IgD-negative memory B cell (primary cell): Measurements from ENCODE around the gene HTR6. TPM values are rescaled to one million over a fixed set of nuclear protein-coding genes. Genes with fewer than 3 reads are reported as not detected.

Experiments
- H3K27ac Mint-ChIP-seq, 3 donors: one replicate each; pipeline ENCODE4 v1.8.0; 2020 to 2022; ENCODE audit warnings: mild to moderate bottlenecking in 3 of 3, mixed read lengths in 3 of 3, moderate library complexity in 1 of 3
- H3K27me3 Mint-ChIP-seq: one replicate; pipeline ENCODE4 v1.8.0; 2021; ENCODE audit warnings: mixed read lengths
- H3K36me3 Mint-ChIP-seq: one replicate; pipeline ENCODE4 v1.8.0; 2020; ENCODE audit warnings: mild to moderate bottlenecking, mixed read lengths
- H3K4me1 Mint-ChIP-seq, 3 donors: one replicate each; pipeline ENCODE4 v1.8.0; 2020 to 2022; ENCODE audit warnings: mixed read lengths in 3 of 3, mild to moderate bottlenecking in 1 of 3
- H3K4me3 Mint-ChIP-seq, 4 donors: one replicate each; pipeline ENCODE4 v1.8.0; 2020 to 2022; ENCODE audit warnings: mild to moderate bottlenecking in 4 of 4, mixed read lengths in 4 of 4, moderate library complexity in 3 of 4
- H3K9me3 Mint-ChIP-seq, 3 donors: one replicate each; pipeline ENCODE4 v1.8.0; 2020 to 2021; ENCODE audit warnings: mixed read lengths in 3 of 3, mild to moderate bottlenecking in 1 of 3
- polyA plus RNA-seq: library from polyadenylated mRNA; unstranded; fragments of 300-500 nt; fragmentation: Illumina TruSeq; gene quantifications from one replicate; pipeline ENCODE4 v1.2.3, GENCODE V29; 2021

HTR6 gene
- polyA plus RNA-seq, 1 donor from 2014 or later = not detected

- Mint-ChIP-seq H3K4me3 (no peak overlapping the region), H3K36me3 (no peaks in the 10 kb centered on the region), H3K4me1 (peaks cover 9 to 11% (median 10%) of the 10 kb centered on the region in 3 donors), H3K27ac (peak overlapping the region in 1 of 3 donors; percentile 74), H3K9me3 (no peaks in the 10 kb centered on the region), H3K27me3 (no peaks in the 10 kb centered on the region)
Measured at GRCh38 chr1:19700079-19700777, 35.6 kb downstream of the HTR6 start.

- no peaks in the 10 kb centered on the region for H3K9me3 Mint-ChIP-seq
- no peak overlapping the region for H3K27ac Mint-ChIP-seq
- peaks cover 5 to 6% (median 5%) of the 10 kb centered on the region in 3 donors for H3K4me1 Mint-ChIP-seq
- peaks cover 2% of the 10 kb centered on the region for H3K36me3 Mint-ChIP-seq
- H3K27me3 Mint-ChIP-seq = no peaks in the 10 kb centered on the region
- H3K4me3 Mint-ChIP-seq = no peak overlapping the region
Measured at GRCh38 chr1:19703280-19703679, 38.6 kb downstream of the HTR6 start.

- no peaks in the 10 kb centered on the region for H3K27me3 Mint-ChIP-seq
- H3K9me3 Mint-ChIP-seq = no peaks in the 10 kb centered on the region
- H3K4me3 Mint-ChIP-seq = no peak overlapping the region
- peaks cover 0 to 3% (median 1%) of the 10 kb centered on the region in 3 donors for H3K4me1 Mint-ChIP-seq
- H3K27ac Mint-ChIP-seq = no peak overlapping the region
- peaks cover 2% of the 10 kb centered on the region for H3K36me3 Mint-ChIP-seq
Measured at GRCh38 chr1:19704247-19705113, 39.8 kb downstream of the HTR6 start.

GRCh38 chr1:19705464-19705863, 40.8 kb downstream of the HTR6 start:
- H3K9me3 Mint-ChIP-seq = no peaks in the 10 kb centered on the region
- no peak overlapping the region for H3K4me3 Mint-ChIP-seq
- H3K36me3 Mint-ChIP-seq = peaks cover 2% of the 10 kb centered on the region
- no peak overlapping the region for H3K27ac Mint-ChIP-seq
- peaks cover 0 to 3% (median 2%) of the 10 kb centered on the region in 3 donors for H3K4me1 Mint-ChIP-seq
- H3K27me3 Mint-ChIP-seq = no peaks in the 10 kb centered on the region

- Mint-ChIP-seq H3K27me3 (no peaks in the 10 kb centered on the region), H3K4me3 (no peak overlapping the region), H3K27ac (no peak overlapping the region), H3K36me3 (peaks cover 2% of the 10 kb centered on the region), H3K9me3 (no peaks in the 10 kb centered on the region), H3K4me1 (peaks cover 0 to 5% (median 3%) of the 10 kb centered on the region in 3 donors)
Measured at GRCh38 chr1:19706136-19706535, 41.5 kb downstream of the HTR6 start.

GRCh38 chr1:19708567-19709110, 44.0 kb downstream of the HTR6 start:
- Mint-ChIP-seq H3K27ac (no peak overlapping the region), H3K36me3 (peaks cover 6% of the 10 kb centered on the region), H3K27me3 (no peaks in the 10 kb centered on the region), H3K4me1 (peaks cover 0 to 6% (median 1%) of the 10 kb centered on the region in 3 donors), H3K9me3 (no peaks in the 10 kb centered on the region), H3K4me3 (no peak overlapping the region)

GRCh38 chr1:19709260-19709793, 44.7 kb downstream of the HTR6 start:
- Mint-ChIP-seq H3K4me1 (peaks cover 0 to 6% (median 1%) of the 10 kb centered on the region in 3 donors), H3K4me3 (no peak overlapping the region), H3K27ac (no peak overlapping the region), H3K36me3 (peaks cover 9% of the 10 kb centered on the region), H3K27me3 (no peaks in the 10 kb centered on the region), H3K9me3 (no peaks in the 10 kb centered on the region)

GRCh38 chr1:19710825-19711611, 46.3 kb downstream of the HTR6 start:
- H3K9me3 Mint-ChIP-seq = no peaks in the 10 kb centered on the region
- no peak overlapping the region for H3K27ac Mint-ChIP-seq
- H3K27me3 Mint-ChIP-seq = no peaks in the 10 kb centered on the region
- peaks cover 5 to 9% (median 7%) of the 10 kb centered on the region in 3 donors for H3K4me1 Mint-ChIP-seq
- H3K4me3 Mint-ChIP-seq = no peak overlapping the region
- peaks cover 13% of the 10 kb centered on the region for H3K36me3 Mint-ChIP-seq

GRCh38 chr1:19712928-19713327, 48.3 kb downstream of the HTR6 start:
- H3K36me3 Mint-ChIP-seq = peaks cover 11% of the 10 kb centered on the region
- H3K4me3 Mint-ChIP-seq = no peak overlapping the region
- no peaks in the 10 kb centered on the region for H3K27me3 Mint-ChIP-seq
- H3K4me1 Mint-ChIP-seq = peaks cover 6 to 9% (median 7%) of the 10 kb centered on the region in 3 donors
- no peaks in the 10 kb centered on the region for H3K9me3 Mint-ChIP-seq
- peak overlapping the region in 1 of 3 donors; percentile 7 for H3K27ac Mint-ChIP-seq

- H3K36me3 Mint-ChIP-seq = peaks cover 11% of the 10 kb centered on the region
- no peak overlapping the region for H3K27ac Mint-ChIP-seq
- no peaks in the 10 kb centered on the region for H3K9me3 Mint-ChIP-seq
- H3K4me3 Mint-ChIP-seq = no peak overlapping the region
- H3K4me1 Mint-ChIP-seq = peaks cover 5 to 8% (median 7%) of the 10 kb centered on the region in 3 donors
- H3K27me3 Mint-ChIP-seq = no peaks in the 10 kb centered on the region
Measured at GRCh38 chr1:19715334-19716203, 50.9 kb downstream of the HTR6 start.

- Mint-ChIP-seq H3K4me3 (no peak overlapping the region), H3K4me1 (peaks cover 3 to 13% (median 6%) of the 10 kb centered on the region in 3 donors), H3K9me3 (no peaks in the 10 kb centered on the region), H3K27ac (no peak overlapping the region), H3K27me3 (no peaks in the 10 kb centered on the region), H3K36me3 (peaks cover 8% of the 10 kb centered on the region)
Measured at GRCh38 chr1:19717467-19717866, 52.8 kb downstream of the HTR6 start.

GRCh38 chr1:19720174-19720573, 55.5 kb downstream of the HTR6 start:
- peaks cover 4% of the 10 kb centered on the region for H3K36me3 Mint-ChIP-seq
- H3K4me3 Mint-ChIP-seq = no peak overlapping the region
- H3K4me1 Mint-ChIP-seq = peaks cover 3 to 13% (median 6%) of the 10 kb centered on the region in 3 donors
- no peaks in the 10 kb centered on the region for H3K27me3 Mint-ChIP-seq
- H3K27ac Mint-ChIP-seq = no peak overlapping the region
- H3K9me3 Mint-ChIP-seq = no peaks in the 10 kb centered on the region

GRCh38 chr1:19720973-19721372, 56.3 kb downstream of the HTR6 start:
- peaks cover 0 to 7% (median 3%) of the 10 kb centered on the region in 3 donors for H3K4me1 Mint-ChIP-seq
- no peaks in the 10 kb centered on the region for H3K9me3 Mint-ChIP-seq
- H3K36me3 Mint-ChIP-seq = peaks cover 2% of the 10 kb centered on the region
- no peaks in the 10 kb centered on the region for H3K27me3 Mint-ChIP-seq
- H3K4me3 Mint-ChIP-seq = no peak overlapping the region
- no peak overlapping the region for H3K27ac Mint-ChIP-seq

- Mint-ChIP-seq H3K36me3 (peaks cover 4% of the 10 kb centered on the region), H3K27me3 (no peaks in the 10 kb centered on the region), H3K27ac (no peak overlapping the region), H3K4me1 (peaks cover 0 to 7% (median 2%) of the 10 kb centered on the region in 3 donors), H3K9me3 (no peaks in the 10 kb centered on the region), H3K4me3 (no peak overlapping the region)
Measured at GRCh38 chr1:19723874-19724273, 59.2 kb downstream of the HTR6 start.
